ENCODE measurements around the gene RMRP.

GRCh38 chr9:35705372-35705771, 47.6 kb upstream of the RMRP start:
- TF ChIP-seq CTCF (IDR thresholded peaks at IDR 0.05) (no peak), POLR2A (IDR thresholded peaks at IDR 0.05) (no peak)

Measured in lower leg skin (tissue), 3 donors.